ENCODE measurements around the gene AKR7A2.
A peak's percentile ranks its signal among the peaks of the same experiment; 100 is the strongest.

The AKR7A2 gene

GRCh38 chr1:19343617-19344350 lies 31.8 kb upstream of the AKR7A2 start:
- no peak for DNase-seq (ENCODE audit: low read depth)

- DNase-seq (ENCODE audit: low read depth) = no peak
Measured at GRCh38 chr1:19342894-19343616, 31.1 kb upstream of the AKR7A2 start.

GRCh38 chr1:19342062-19342750 lies 30.3 kb upstream of the AKR7A2 start:
- no peak for DNase-seq (ENCODE audit: low read depth)

GRCh38 chr1:19341201-19342061 lies 29.5 kb upstream of the AKR7A2 start:
- peak; percentile 58 for DNase-seq (ENCODE audit: low read depth)

GRCh38 chr1:19340387-19340937 lies 28.5 kb upstream of the AKR7A2 start:
- DNase-seq (ENCODE audit: low read depth) = no peak

- no peak for DNase-seq (ENCODE audit: low read depth)
Measured at GRCh38 chr1:19339214-19339861, 27.4 kb upstream of the AKR7A2 start.

GRCh38 chr1:19338323-19338762 lies 26.4 kb upstream of the AKR7A2 start:
- no peak for DNase-seq (ENCODE audit: low read depth)

GRCh38 chr1:19337289-19337688 lies 25.3 kb upstream of the AKR7A2 start:
- DNase-seq (ENCODE audit: low read depth) = no peak

GRCh38 chr1:19336543-19336942 lies 24.6 kb upstream of the AKR7A2 start:
- no peak for DNase-seq (ENCODE audit: low read depth)

- no peak for DNase-seq (ENCODE audit: low read depth)
Measured at GRCh38 chr1:19333587-19334354, 21.8 kb upstream of the AKR7A2 start.

GRCh38 chr1:19332832-19333231 lies 20.9 kb upstream of the AKR7A2 start:
- DNase-seq (ENCODE audit: low read depth) = no peak

- no peak for DNase-seq (ENCODE audit: low read depth)
Measured at GRCh38 chr1:19331262-19331878, 19.4 kb upstream of the AKR7A2 start.

- DNase-seq (ENCODE audit: low read depth) = no peak
Measured at GRCh38 chr1:19330449-19331135, 18.6 kb upstream of the AKR7A2 start.

GRCh38 chr1:19329611-19330010 lies 17.7 kb upstream of the AKR7A2 start:
- DNase-seq (ENCODE audit: low read depth) = no peak

- DNase-seq (ENCODE audit: low read depth) = no peak
Measured at GRCh38 chr1:19329188-19329587, 17.2 kb upstream of the AKR7A2 start.

- no peak for DNase-seq (ENCODE audit: low read depth)
Measured at GRCh38 chr1:19328486-19328885, 16.5 kb upstream of the AKR7A2 start.

- DNase-seq (ENCODE audit: low read depth) = no peak
Measured at GRCh38 chr1:19327736-19328135, 15.8 kb upstream of the AKR7A2 start.

GRCh38 chr1:19327301-19327700 lies 15.4 kb upstream of the AKR7A2 start:
- no peak for DNase-seq (ENCODE audit: low read depth)

GRCh38 chr1:19326748-19327065 lies 14.8 kb upstream of the AKR7A2 start:
- DNase-seq (ENCODE audit: low read depth) = no peak
